Measurements from ENCODE around the gene TEC.

TEC gene

DNA sequence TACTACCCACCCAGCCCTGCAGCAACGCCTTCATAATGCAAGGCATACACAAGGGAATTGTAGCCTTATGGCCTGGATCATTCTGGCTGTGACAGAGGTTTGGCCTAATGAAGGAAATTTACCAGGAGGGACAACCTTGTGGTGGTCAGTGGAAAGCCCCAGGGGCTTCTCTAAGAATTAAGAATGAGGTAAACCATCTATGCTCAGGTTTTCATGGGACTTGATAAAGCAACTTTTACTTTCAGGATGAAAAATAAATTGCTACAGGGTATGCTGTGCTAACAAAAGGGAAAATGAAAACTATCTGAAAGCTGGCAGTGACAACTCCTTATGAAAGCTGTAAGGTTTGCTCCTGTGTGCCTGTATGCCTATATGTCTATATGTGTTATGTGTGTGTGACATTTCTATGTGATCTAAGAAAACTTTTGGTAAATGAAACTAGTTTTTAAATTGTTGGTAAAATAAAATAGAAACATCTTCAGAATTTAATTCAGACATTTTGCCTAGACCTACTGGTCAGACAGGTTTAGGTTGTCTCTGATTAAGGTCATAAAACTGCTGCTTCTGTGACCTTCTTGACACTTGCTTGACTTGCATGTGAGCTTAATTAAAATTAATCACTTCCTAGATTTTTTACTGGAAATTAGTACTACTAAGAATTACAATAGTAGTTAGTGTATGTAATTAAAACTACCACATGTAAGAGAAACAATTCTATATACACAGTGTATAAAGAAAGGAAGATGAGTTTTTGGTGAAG is 115.7 kb downstream of the TEC start:
- TF ChIP-seq TCF12 (IDR thresholded peaks at IDR 0.05; ENCODE audit: low read depth) (no peak), EGR1 (IDR thresholded peaks at IDR 0.05) (no peak), FOXM1 (IDR thresholded peaks at IDR 0.05; ENCODE audit: borderline replicate concordance, low read depth) (no peak), TEAD4 (IDR thresholded peaks at IDR 0.05) (no peak), NFIC (IDR thresholded peaks at IDR 0.05) (no peak), RAD21 (IDR thresholded peaks at IDR 0.05; ENCODE audit: low read depth) (no peak), CREB1 (IDR thresholded peaks at IDR 0.05; ENCODE audit: low read depth) (no peak), EP300 (IDR thresholded peaks at IDR 0.05; ENCODE audit: borderline replicate concordance) (no peak), YY1 (IDR thresholded peaks at IDR 0.05; ENCODE audit: low read depth) (no peak), ZBTB7A (IDR thresholded peaks at IDR 0.05; ENCODE audit: low read depth) (no peak), CEBPB (IDR thresholded peaks at IDR 0.05) (no peak), TAF1 (IDR thresholded peaks at IDR 0.05; ENCODE audit: low read depth) (no peak)
- TF ChIP-seq, protein P1, sequence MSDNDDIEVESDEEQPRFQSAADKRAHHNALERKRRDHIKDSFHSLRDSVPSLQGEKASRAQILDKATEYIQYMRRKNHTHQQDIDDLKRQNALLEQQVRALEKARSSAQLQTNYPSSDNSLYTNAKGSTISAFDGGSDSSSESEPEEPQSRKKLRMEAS (IDR thresholded peaks at IDR 0.05), result no peak
- TF ChIP-seq, protein P2, sequence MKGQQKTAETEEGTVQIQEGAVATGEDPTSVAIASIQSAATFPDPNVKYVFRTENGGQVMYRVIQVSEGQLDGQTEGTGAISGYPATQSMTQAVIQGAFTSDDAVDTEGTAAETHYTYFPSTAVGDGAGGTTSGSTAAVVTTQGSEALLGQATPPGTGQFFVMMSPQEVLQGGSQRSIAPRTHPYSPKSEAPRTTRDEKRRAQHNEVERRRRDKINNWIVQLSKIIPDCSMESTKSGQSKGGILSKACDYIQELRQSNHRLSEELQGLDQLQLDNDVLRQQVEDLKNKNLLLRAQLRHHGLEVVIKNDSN (IDR thresholded peaks at IDR 0.05), result no peak
- TF ChIP-seq, protein P3, sequence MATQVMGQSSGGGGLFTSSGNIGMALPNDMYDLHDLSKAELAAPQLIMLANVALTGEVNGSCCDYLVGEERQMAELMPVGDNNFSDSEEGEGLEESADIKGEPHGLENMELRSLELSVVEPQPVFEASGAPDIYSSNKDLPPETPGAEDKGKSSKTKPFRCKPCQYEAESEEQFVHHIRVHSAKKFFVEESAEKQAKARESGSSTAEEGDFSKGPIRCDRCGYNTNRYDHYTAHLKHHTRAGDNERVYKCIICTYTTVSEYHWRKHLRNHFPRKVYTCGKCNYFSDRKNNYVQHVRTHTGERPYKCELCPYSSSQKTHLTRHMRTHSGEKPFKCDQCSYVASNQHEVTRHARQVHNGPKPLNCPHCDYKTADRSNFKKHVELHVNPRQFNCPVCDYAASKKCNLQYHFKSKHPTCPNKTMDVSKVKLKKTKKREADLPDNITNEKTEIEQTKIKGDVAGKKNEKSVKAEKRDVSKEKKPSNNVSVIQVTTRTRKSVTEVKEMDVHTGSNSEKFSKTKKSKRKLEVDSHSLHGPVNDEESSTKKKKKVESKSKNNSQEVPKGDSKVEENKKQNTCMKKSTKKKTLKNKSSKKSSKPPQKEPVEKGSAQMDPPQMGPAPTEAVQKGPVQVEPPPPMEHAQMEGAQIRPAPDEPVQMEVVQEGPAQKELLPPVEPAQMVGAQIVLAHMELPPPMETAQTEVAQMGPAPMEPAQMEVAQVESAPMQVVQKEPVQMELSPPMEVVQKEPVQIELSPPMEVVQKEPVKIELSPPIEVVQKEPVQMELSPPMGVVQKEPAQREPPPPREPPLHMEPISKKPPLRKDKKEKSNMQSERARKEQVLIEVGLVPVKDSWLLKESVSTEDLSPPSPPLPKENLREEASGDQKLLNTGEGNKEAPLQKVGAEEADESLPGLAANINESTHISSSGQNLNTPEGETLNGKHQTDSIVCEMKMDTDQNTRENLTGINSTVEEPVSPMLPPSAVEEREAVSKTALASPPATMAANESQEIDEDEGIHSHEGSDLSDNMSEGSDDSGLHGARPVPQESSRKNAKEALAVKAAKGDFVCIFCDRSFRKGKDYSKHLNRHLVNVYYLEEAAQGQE (IDR thresholded peaks at IDR 0.05; ENCODE audit: low read depth), result no peak

DNA sequence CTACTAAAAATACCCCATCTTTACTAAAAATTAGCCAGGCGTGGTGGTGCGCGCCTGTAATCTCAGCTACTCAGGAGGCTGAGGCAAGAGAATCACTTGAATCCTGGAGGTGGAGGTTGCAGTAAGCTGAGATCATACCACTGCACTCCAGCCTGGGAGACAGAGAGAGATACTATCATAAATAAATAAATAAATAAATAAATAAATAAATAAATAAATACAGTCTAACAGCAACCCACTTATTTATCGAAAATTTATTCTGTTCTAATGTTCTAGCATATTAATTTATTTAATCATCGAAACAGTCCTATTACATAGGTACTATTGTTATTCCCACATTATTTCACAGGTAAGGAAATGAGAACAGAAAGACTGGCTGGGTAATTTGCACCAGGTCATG is 117.4 kb downstream of the TEC start:
- TF ChIP-seq TAF1 (IDR thresholded peaks at IDR 0.05; ENCODE audit: low read depth), result no peak
- TF ChIP-seq, protein P2 (IDR thresholded peaks at IDR 0.05), result no peak
- no peak for TF ChIP-seq FOXM1 (IDR thresholded peaks at IDR 0.05; ENCODE audit: borderline replicate concordance, low read depth)
- TF ChIP-seq EGR1 (IDR thresholded peaks at IDR 0.05), result no peak
- TF ChIP-seq CREB1 (IDR thresholded peaks at IDR 0.05; ENCODE audit: low read depth), result no peak
- TF ChIP-seq NFIC (IDR thresholded peaks at IDR 0.05), result no peak
- TF ChIP-seq RAD21 (IDR thresholded peaks at IDR 0.05; ENCODE audit: low read depth), result no peak
- no peak for TF ChIP-seq TEAD4 (IDR thresholded peaks at IDR 0.05)
- TF ChIP-seq CEBPB (IDR thresholded peaks at IDR 0.05), result no peak
- TF ChIP-seq, protein P1 (IDR thresholded peaks at IDR 0.05), result no peak
- no peak for TF ChIP-seq EP300 (IDR thresholded peaks at IDR 0.05; ENCODE audit: borderline replicate concordance)
- TF ChIP-seq ZBTB7A (IDR thresholded peaks at IDR 0.05; ENCODE audit: low read depth), result no peak
- no peak for TF ChIP-seq YY1 (IDR thresholded peaks at IDR 0.05; ENCODE audit: low read depth)
- TF ChIP-seq, protein P3 (IDR thresholded peaks at IDR 0.05; ENCODE audit: low read depth), result no peak
- TF ChIP-seq TCF12 (IDR thresholded peaks at IDR 0.05; ENCODE audit: low read depth), result no peak

DNA sequence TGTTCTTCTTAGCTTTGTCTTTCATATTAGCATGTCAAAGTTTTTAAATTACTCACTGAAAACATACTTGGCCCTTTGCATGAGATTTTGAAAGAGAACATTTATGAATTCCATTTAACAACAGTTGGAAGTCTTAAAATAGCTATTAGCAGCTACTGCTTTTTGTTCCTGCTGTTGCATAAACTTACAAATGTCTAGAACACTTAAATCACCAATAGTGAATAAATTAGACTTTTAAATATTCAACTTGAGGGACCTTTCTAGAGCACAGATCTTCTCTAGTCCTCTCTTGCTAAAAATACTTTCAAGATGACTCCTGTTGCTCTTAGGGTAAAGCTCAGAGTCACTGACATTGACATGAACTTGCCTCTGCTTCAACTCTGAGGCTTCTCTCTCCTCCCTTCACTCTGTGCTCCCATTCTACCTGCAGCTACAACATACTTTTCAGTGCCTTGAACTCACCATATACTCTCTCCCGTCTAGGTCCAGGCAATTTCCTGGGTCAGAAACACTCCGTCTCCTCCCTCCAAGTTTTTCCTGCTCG is 119.7 kb downstream of the TEC start:
- TF ChIP-seq RAD21 (IDR thresholded peaks at IDR 0.05; ENCODE audit: low read depth), result no peak
- TF ChIP-seq, protein P1 (IDR thresholded peaks at IDR 0.05), result no peak
- no peak for TF ChIP-seq TCF12 (IDR thresholded peaks at IDR 0.05; ENCODE audit: low read depth)
- no peak for TF ChIP-seq FOXM1 (IDR thresholded peaks at IDR 0.05; ENCODE audit: borderline replicate concordance, low read depth)
- TF ChIP-seq ZBTB7A (IDR thresholded peaks at IDR 0.05; ENCODE audit: low read depth), result no peak
- TF ChIP-seq, protein P2 (IDR thresholded peaks at IDR 0.05), result no peak
- no peak for TF ChIP-seq NFIC (IDR thresholded peaks at IDR 0.05)
- TF ChIP-seq TAF1 (IDR thresholded peaks at IDR 0.05; ENCODE audit: low read depth), result no peak

DNA sequence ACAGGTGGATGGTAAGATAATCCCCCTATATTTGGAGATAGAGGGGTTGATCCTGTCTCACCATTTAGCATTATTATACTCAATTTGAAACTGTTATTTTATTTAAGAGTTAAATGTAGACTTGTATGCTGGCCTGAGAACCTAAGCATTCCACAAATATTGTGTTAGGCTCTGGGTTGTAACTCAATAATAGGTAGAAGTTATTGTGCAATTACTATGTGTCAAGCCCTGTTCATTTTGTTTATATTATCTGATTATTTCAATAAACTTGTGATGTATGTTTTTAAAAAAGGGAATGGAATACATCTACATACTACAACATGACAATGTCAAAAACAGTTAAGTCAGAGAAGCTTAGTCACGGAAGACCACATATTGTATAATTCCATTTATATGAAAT is 122.0 kb downstream of the TEC start:
- TF ChIP-seq EGR1 (IDR thresholded peaks at IDR 0.05) (no peak), FOXM1 (IDR thresholded peaks at IDR 0.05; ENCODE audit: borderline replicate concordance, low read depth) (no peak), CEBPB (IDR thresholded peaks at IDR 0.05) (no peak), TEAD4 (IDR thresholded peaks at IDR 0.05) (no peak), EP300 (IDR thresholded peaks at IDR 0.05; ENCODE audit: borderline replicate concordance) (no peak), NFIC (IDR thresholded peaks at IDR 0.05) (no peak), CREB1 (IDR thresholded peaks at IDR 0.05; ENCODE audit: low read depth) (no peak), RAD21 (IDR thresholded peaks at IDR 0.05; ENCODE audit: low read depth) (no peak), ZBTB7A (IDR thresholded peaks at IDR 0.05; ENCODE audit: low read depth) (no peak)
- TF ChIP-seq, protein P1 (IDR thresholded peaks at IDR 0.05), result no peak
- TF ChIP-seq, protein P3 (IDR thresholded peaks at IDR 0.05; ENCODE audit: low read depth), result no peak
- TF ChIP-seq, protein P2 (IDR thresholded peaks at IDR 0.05), result no peak
